Kidney (tissue), 14 donors: ENCODE measurements around the gene PALLD. TPM values are rescaled to one million over a fixed set of nuclear protein-coding genes. Genes with fewer than 3 reads are reported as not detected.

Source experiments
- DNase-seq, 5 donors: peaks; one replicate each; pipeline ENCODE4 v3.0.0-alpha.2; 2013 to 2020
- FAIRE-seq: peaks from 2 replicates; lab custom pipeline; 2012; peaks lifted over from hg19 to GRCh38; lab: Jason Lieb, UNC
- H3K27ac ChIP-seq, 2 donors: one replicate each; pipeline ENCODE4 v1.7.0; 2013; ENCODE audit warnings: low read depth in 2 of 2, low read length in 2 of 2, inconsistent platforms in 1 of 2
- H3K27me3 ChIP-seq: one replicate; pipeline ENCODE4 v1.7.1; 2013; ENCODE audit warnings: low read length, inconsistent platforms; ENCODE audit not compliant: control insufficient read depth, insufficient read depth
- H3K36me3 ChIP-seq, 3 donors: one replicate each; pipeline versions ENCODE4 v1.7.0 to v1.7.1; 2013; ENCODE audit warnings: low read length in 3 of 3, control low read depth in 1 of 3, inconsistent platforms in 1 of 3; ENCODE audit not compliant: insufficient read depth in 3 of 3, control insufficient read depth in 2 of 3
- H3K4me1 ChIP-seq, 3 donors: one replicate each; pipeline versions ENCODE4 v1.7.0 to v1.7.1; 2013; ENCODE audit warnings: low read length in 3 of 3, inconsistent platforms in 1 of 3, low read depth in 1 of 3; ENCODE audit not compliant: control insufficient read depth in 2 of 3, insufficient read depth in 2 of 3
- H3K4me3 ChIP-seq, 3 donors: one replicate each; pipeline versions ENCODE4 v1.7.0 to v1.8.1; 2013; ENCODE audit warnings: low read length in 3 of 3, control low read depth in 1 of 3, inconsistent platforms in 1 of 3
- H3K9ac ChIP-seq, 3 donors: one replicate each; pipeline versions ENCODE4 v1.7.0 to v1.7.1; 2013; ENCODE audit warnings: low read length in 3 of 3, control low read depth in 1 of 3, inconsistent platforms in 1 of 3
- H3K9me3 ChIP-seq, 3 donors: one replicate each; pipeline versions ENCODE4 v1.7.0 to v1.7.1; 2013; ENCODE audit warnings: low read length in 3 of 3, control low read depth in 1 of 3, inconsistent platforms in 1 of 3; ENCODE audit not compliant: control insufficient read depth in 2 of 3, insufficient read depth in 1 of 3
- intact Hi-C: fragments of 100-400 bp; cut with DNase I; formaldehyde crosslinking; loops from one replicate; pipeline ENCODE4 v1.11.1; 2022
- polyA plus RNA-seq: library from polyadenylated mRNA; stranded (reverse); fragments of 350-450 nt; fragmentation: Illumina TruSeq; extraction: RNeasy Lipid Tissue Mini Kit (QIAGEN cat#74804); gene quantifications from one replicate; pipeline ENCODE4 v1.2.3, GENCODE V29; 2014; ENCODE audit warnings: low read depth, low replicate concordance; ENCODE audit not compliant: insufficient read depth
- total RNA-seq: library from RNA; stranded (reverse); fragmentation: NEBNext Ultra II Directional; extraction: Animal tissue kit (Norgen Biotek cat#: 25700); gene quantifications from one replicate; pipeline ENCODE4 v1.2.1, GENCODE V29; 2021
- TF ChIP-seq, protein P1 (sequence below): IDR thresholded peaks from 3 replicates; pipeline ENCODE4 v1.5.1; 2012; ENCODE audit warnings: mild to moderate bottlenecking, moderate library complexity, borderline replicate concordance; ENCODE audit not compliant: insufficient read depth; ENCODE audit errors: extremely low read depth
- donor health status: control.
- donor health status: control.
- donor health status: control.
- donor health status: control.
- donor health status: control.
- donor health status: DM: yes; HTN: yes; CAD: no.
- donor health status: Normal renal cell carcinoma (clear cell type).

The PALLD gene
- total and polyA plus RNA-seq, 2 donors from 2014 or later, result 43.4 to 120 TPM

- intact Hi-C loops, result no loop called here
- no peak overlapping the region for H3K9ac ChIP-seq
- no peaks in the 10 kb centered on the region for H3K9me3 ChIP-seq
- H3K27ac ChIP-seq, result no peak overlapping the region
- TF ChIP-seq, protein P1, sequence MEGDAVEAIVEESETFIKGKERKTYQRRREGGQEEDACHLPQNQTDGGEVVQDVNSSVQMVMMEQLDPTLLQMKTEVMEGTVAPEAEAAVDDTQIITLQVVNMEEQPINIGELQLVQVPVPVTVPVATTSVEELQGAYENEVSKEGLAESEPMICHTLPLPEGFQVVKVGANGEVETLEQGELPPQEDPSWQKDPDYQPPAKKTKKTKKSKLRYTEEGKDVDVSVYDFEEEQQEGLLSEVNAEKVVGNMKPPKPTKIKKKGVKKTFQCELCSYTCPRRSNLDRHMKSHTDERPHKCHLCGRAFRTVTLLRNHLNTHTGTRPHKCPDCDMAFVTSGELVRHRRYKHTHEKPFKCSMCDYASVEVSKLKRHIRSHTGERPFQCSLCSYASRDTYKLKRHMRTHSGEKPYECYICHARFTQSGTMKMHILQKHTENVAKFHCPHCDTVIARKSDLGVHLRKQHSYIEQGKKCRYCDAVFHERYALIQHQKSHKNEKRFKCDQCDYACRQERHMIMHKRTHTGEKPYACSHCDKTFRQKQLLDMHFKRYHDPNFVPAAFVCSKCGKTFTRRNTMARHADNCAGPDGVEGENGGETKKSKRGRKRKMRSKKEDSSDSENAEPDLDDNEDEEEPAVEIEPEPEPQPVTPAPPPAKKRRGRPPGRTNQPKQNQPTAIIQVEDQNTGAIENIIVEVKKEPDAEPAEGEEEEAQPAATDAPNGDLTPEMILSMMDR, result no peak
- no peaks in the 10 kb centered on the region for H3K4me1 ChIP-seq
- no peaks in the 10 kb centered on the region for H3K27me3 ChIP-seq
- H3K36me3 ChIP-seq, result peaks cover 2 to 30% (median 23%) of the 10 kb centered on the region in 3 donors
- H3K4me3 ChIP-seq, result no peak overlapping the region
- DNase-seq, result no peak
- FAIRE-seq, result no peak
Measured at GRCh38 chr4:168893807-168894206, 397.0 kb downstream of the PALLD start.

GRCh38 chr4:168900080-168900479 lies 403.2 kb downstream of the PALLD start:
- intact Hi-C loops, result no loop called here
- no peak for FAIRE-seq
- Histone ChIP-seq H3K36me3 (peaks cover 0 to 10% (median 5%) of the 10 kb centered on the region in 3 donors), H3K27ac (no peak overlapping the region), H3K4me1 (no peaks in the 10 kb centered on the region), H3K9me3 (no peaks in the 10 kb centered on the region), H3K9ac (no peak overlapping the region), H3K4me3 (no peak overlapping the region), H3K27me3 (no peaks in the 10 kb centered on the region)
- DNase-seq, result no peak
- TF ChIP-seq, protein P1, result no peak

DNA sequence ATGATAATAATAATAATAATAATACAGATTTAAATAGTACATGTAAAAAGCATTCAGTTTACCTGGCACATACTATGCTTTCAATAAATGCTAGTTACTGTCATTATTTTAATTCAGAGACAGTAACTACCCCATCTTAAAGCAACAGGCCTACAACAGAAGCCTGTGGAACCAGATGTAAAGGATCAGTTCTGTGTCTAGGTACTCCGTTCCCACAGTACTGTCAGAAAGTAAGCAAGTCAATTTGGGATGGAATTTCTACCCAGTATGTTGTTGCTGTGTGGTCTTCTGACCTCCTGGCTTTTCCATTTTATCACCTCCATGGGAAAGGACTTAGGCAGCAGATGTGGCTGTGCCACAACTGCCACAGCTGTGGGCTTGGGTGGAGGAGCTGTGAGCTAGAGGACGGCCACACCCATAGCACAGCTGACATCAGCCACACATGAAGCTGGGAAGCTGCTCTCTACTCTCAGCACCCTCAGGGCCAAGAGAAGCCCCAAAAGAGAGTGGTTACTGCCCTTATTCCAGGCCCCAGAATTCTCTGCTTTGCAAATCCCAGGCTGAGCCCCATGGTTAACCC lies 410.4 kb downstream of the PALLD start:
- FAIRE-seq, result no peak
- Histone ChIP-seq H3K4me3 (no peak overlapping the region), H3K4me1 (no peaks in the 10 kb centered on the region), H3K9me3 (no peaks in the 10 kb centered on the region), H3K9ac (no peak overlapping the region), H3K27ac (no peak overlapping the region), H3K27me3 (no peaks in the 10 kb centered on the region), H3K36me3 (peaks cover 2 to 7% (median 5%) of the 10 kb centered on the region in 3 donors)
- TF ChIP-seq, protein P1, result no peak
- intact Hi-C loops, result no loop called here
- DNase-seq, result no peak

GRCh38 chr4:168908093-168908492 lies 411.2 kb downstream of the PALLD start:
- Histone ChIP-seq H3K4me3 (no peak overlapping the region), H3K36me3 (peaks cover 2 to 7% (median 5%) of the 10 kb centered on the region in 3 donors), H3K9ac (no peak overlapping the region), H3K9me3 (no peaks in the 10 kb centered on the region), H3K4me1 (no peaks in the 10 kb centered on the region), H3K27ac (no peak overlapping the region), H3K27me3 (no peaks in the 10 kb centered on the region)
- DNase-seq (no peak), FAIRE-seq (no peak)
- intact Hi-C loops, result no loop called here
- TF ChIP-seq, protein P1, result no peak
